Parathyroid adenoma (tissue), 2 donors: ENCODE measurements around the gene FIBP.
A peak's percentile ranks its signal among the peaks of the same experiment; 100 is the strongest.

Source experiments
- H2AFZ ChIP-seq: fragments of 300-600 bp; sonication (generic); one replicate; pipeline ENCODE4 v1.7.0; 2017; ENCODE audit warnings: antibody characterized with exemption, mild to moderate bottlenecking
- H3K27ac ChIP-seq: fragments of 300-600 bp; sonication (generic); one replicate; pipeline ENCODE4 v1.7.0; 2017
- H3K27me3 ChIP-seq: fragments of 300-600 bp; sonication (generic); one replicate; pipeline ENCODE4 v1.7.0; 2017; ENCODE audit warnings: low read length; ENCODE audit not compliant: control insufficient read depth, insufficient read depth
- H3K36me3 ChIP-seq: fragments of 300-600 bp; sonication (generic); one replicate; pipeline ENCODE4 v1.7.0; 2017; ENCODE audit warnings: low read length; ENCODE audit not compliant: control insufficient read depth, insufficient read depth
- H3K4me1 ChIP-seq: fragments of 300-600 bp; sonication (generic); one replicate; pipeline ENCODE4 v1.7.0; 2017; ENCODE audit warnings: control low read depth
- H3K4me2 ChIP-seq: fragments of 300-600 bp; sonication (generic); one replicate; pipeline ENCODE4 v1.7.0; 2017; ENCODE audit warnings: low read length
- H3K4me3 ChIP-seq: fragments of 300-600 bp; sonication (generic); one replicate; pipeline ENCODE4 v1.7.0; 2017; ENCODE audit warnings: low read depth, low read length
- H3K79me2 ChIP-seq: fragments of 300-600 bp; sonication (generic); one replicate; pipeline ENCODE4 v1.7.0; 2017; ENCODE audit warnings: control low read depth
- H3K9ac ChIP-seq: fragments of 300-600 bp; sonication (generic); one replicate; pipeline ENCODE4 v1.7.0; 2017; ENCODE audit warnings: mild to moderate bottlenecking
- H3K9me3 ChIP-seq: fragments of 300-600 bp; sonication (generic); one replicate; pipeline ENCODE4 v1.7.0; 2017; ENCODE audit warnings: low read length; ENCODE audit not compliant: control insufficient read depth
- TF ChIP-seq, protein P1 (sequence below): fragments of 300-600 bp; sonication (generic); IDR thresholded peaks from one replicate; pipeline ENCODE4 v1.7.0; 2017; ENCODE audit warnings: antibody characterized with exemption, mild to moderate bottlenecking
- donor health status: primary hyperparathyroidism.

Gene FIBP

DNA sequence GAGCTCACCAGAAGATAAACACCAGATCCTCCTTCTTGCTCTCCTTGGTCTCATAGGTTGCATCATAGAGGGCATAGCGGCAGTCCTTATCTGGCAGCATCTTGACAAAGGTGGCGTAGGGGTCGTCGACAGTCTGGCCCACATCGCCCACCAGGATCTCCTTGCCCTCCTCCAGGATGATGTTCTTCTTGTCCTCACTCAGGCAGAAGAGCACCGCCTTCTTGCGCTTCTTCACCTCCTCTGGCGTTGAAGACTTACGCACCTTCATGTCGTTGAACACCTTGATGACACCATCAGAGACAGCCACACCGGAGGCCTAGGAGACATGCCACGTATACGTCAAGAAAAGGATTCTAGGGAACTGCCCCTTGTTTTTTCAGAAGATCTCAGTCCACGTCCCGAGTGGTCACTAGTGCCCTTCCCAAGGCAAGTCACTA, 32.3 kb downstream of the FIBP start:
- Histone ChIP-seq H3K27ac (no peak overlapping the region), H3K27me3 (no peaks in the 10 kb centered on the region), H3K9ac (no peak overlapping the region), H3K9me3 (no peaks in the 10 kb centered on the region), H3K4me3 (no peak overlapping the region), H3K36me3 (no peaks in the 10 kb centered on the region), H3K4me2 (peak overlapping the region; percentile 83), H2AFZ (no peak overlapping the region), H3K4me1 (peaks cover 6% of the 10 kb centered on the region), H3K79me2 (peaks cover 3% of the 10 kb centered on the region)
- TF ChIP-seq, protein P1, sequence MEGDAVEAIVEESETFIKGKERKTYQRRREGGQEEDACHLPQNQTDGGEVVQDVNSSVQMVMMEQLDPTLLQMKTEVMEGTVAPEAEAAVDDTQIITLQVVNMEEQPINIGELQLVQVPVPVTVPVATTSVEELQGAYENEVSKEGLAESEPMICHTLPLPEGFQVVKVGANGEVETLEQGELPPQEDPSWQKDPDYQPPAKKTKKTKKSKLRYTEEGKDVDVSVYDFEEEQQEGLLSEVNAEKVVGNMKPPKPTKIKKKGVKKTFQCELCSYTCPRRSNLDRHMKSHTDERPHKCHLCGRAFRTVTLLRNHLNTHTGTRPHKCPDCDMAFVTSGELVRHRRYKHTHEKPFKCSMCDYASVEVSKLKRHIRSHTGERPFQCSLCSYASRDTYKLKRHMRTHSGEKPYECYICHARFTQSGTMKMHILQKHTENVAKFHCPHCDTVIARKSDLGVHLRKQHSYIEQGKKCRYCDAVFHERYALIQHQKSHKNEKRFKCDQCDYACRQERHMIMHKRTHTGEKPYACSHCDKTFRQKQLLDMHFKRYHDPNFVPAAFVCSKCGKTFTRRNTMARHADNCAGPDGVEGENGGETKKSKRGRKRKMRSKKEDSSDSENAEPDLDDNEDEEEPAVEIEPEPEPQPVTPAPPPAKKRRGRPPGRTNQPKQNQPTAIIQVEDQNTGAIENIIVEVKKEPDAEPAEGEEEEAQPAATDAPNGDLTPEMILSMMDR = no peak

DNA sequence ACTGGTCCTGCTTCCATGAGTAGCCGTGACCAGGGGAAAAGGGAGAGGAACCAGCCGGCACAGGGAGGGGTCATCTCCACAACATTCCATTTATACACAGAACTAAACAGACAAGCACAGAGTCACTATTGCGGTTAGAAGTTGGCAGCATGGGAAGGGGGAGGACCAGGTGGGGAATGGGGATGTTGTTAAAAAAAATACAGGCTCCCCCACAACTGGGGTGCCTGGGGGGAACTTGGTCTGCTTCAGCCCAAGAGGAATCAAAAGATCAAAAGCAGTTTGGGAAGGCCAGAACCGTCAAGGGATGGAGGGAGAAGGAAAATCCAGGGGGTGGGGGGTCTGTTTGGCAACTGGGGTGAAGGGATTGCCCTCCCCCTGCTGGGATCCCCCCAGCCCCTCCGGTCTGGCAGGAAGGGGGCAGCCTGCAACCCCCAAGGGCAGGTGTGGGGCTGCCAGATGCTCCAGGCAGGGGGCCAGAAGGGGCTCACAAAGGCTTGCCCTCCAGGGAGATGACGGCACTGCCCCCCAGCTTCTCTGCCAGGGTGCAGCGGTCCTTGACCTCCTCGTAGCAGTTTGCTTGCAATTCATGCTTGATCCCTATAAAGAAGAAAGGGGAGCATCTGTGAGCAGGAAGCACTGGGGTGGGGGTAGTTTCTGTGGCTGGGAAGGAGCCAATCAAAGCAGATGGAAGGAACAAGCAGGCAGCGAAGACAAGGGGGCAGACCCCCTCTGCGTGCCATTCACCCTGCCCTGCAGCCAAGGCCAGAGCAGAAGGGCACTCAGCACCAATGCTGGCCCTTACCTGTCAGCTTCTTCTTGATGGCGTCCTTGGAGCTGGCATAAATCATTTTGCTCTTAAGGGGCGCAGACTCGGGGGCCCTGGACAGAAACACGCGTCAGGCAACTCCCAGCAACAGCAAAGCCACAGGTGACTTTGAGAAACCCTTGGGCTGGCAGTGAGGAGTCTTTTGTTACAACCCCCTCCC, 33.1 kb downstream of the FIBP start:
- H3K4me2 ChIP-seq = no peak overlapping the region
- no peak overlapping the region for H3K4me3 ChIP-seq
- H3K9ac ChIP-seq = no peak overlapping the region
- no peak overlapping the region for H2AFZ ChIP-seq
- H3K27ac ChIP-seq = no peak overlapping the region
- no peaks in the 10 kb centered on the region for H3K9me3 ChIP-seq
- no peaks in the 10 kb centered on the region for H3K27me3 ChIP-seq
- H3K36me3 ChIP-seq = no peaks in the 10 kb centered on the region
- TF ChIP-seq, protein P1 = no peak
- H3K79me2 ChIP-seq = peaks cover 3% of the 10 kb centered on the region
- peaks cover 6% of the 10 kb centered on the region for H3K4me1 ChIP-seq

DNA sequence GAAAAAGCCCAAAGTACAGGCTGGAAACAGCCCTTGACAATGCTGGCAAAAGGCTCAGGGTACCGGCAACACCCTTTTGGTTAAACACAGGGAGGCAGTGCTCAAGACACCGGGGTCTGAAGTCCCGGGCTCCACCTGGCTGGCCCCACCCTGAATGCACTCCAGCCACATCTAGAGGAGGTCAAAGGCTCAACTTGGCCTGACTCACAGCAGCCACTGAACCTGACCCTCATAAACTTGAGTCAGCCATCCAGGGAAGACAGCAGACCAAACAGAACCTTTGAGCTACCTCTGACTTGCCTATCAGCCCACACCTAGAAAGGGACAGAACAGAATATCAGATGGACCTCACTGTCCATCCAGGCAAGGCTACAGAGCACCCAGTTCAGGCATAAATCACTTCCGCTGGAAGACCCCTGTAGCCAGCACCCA, 34.1 kb downstream of the FIBP start:
- peaks cover 6% of the 10 kb centered on the region for H3K4me1 ChIP-seq
- no peak overlapping the region for H3K27ac ChIP-seq
- no peak overlapping the region for H3K9ac ChIP-seq

DNA sequence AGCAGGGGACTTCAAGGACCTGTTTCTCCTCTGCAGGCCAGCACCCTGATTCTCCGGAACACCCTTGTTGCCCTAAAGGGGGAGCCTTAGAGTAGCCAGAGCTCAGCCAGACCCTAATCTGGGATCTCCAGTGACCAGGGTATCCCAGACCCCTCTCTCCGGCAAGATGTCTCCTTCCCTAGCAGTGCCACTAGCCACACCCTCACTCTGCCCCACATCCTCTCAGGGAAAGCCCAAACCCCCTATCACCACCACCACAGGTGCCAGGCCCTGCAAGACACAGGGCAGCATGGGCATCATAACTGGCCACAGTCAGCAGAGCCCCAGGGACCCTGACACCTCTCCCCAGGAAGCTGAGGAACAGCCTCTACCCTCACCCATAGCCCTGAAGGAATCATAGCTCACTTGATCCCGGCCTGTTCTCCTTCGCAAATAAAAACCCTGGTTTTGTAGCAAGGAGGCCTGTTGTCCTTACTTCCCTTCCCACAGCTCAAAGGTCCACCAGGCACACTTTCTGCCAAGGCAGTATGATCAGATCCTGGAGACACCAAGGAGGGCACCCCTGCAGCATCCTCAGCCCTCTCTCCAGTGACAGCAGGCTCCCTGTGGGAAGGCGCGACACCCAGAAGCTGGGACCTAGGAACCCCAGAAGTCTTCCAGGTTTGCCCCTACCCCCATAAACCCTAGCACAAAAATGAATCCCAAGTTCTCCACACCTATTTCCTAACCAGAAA, 34.9 kb downstream of the FIBP start:
- H3K27me3 ChIP-seq = no peaks in the 10 kb centered on the region
- TF ChIP-seq, protein P1 = no peak
- no peak overlapping the region for H3K4me3 ChIP-seq
- H3K4me2 ChIP-seq = no peak overlapping the region
- peaks cover 6% of the 10 kb centered on the region for H3K4me1 ChIP-seq
- H3K27ac ChIP-seq = no peak overlapping the region
- H3K9ac ChIP-seq = no peak overlapping the region
- no peaks in the 10 kb centered on the region for H3K36me3 ChIP-seq
- peaks cover 3% of the 10 kb centered on the region for H3K79me2 ChIP-seq
- H2AFZ ChIP-seq = no peak overlapping the region
- no peaks in the 10 kb centered on the region for H3K9me3 ChIP-seq

More for the DNA sequence above, 34.1 kb downstream of the FIBP start:
- Histone ChIP-seq H3K27me3 (no peaks in the 10 kb centered on the region), H3K9me3 (no peaks in the 10 kb centered on the region), H3K4me3 (no peak overlapping the region), H2AFZ (no peak overlapping the region), H3K79me2 (peaks cover 3% of the 10 kb centered on the region), H3K36me3 (no peaks in the 10 kb centered on the region), H3K4me2 (no peak overlapping the region)
- TF ChIP-seq, protein P1 = no peak
